Neural cell (in vitro differentiated cells): ENCODE measurements around the gene FBLIM1. TPM values are rescaled to one million over a fixed set of nuclear protein-coding genes. Genes with fewer than 3 reads are reported as not detected.
"Not testable (repeated sequence)": the region's sequence is repeated elsewhere in the genome, so short reads cannot be mapped to it uniquely, and the experiment has no call there.

Experiments used
- H2AFZ ChIP-seq: fragments of 200-600, 300-800 bp; sonication (generic), shearing (Covaris generic); 2 replicates; pipeline ENCODE4 v1.6.0; 2014; ENCODE audit warnings: low read depth, mild to moderate bottlenecking, antibody characterized with exemption, low read length, moderate library complexity
- H3F3A ChIP-seq: fragments of 200-600 bp; shearing (Covaris generic); 2 replicates; pipeline ENCODE4 v1.6.1; 2016; ENCODE audit warnings: mild to moderate bottlenecking, moderate library complexity, mixed read lengths, antibody characterized with exemption, low read length; ENCODE audit not compliant: insufficient read depth, poor library complexity, severe bottlenecking
- H3K27ac ChIP-seq: fragments of 200-600, 300-800 bp; sonication (generic), shearing (Covaris generic); 2 replicates; pipeline ENCODE4 v1.5.1; 2014; ENCODE audit warnings: mild to moderate bottlenecking, low read length, moderate library complexity
- H3K27me3 ChIP-seq: fragments of 300-800, 200-600 bp; sonication (generic), shearing (Covaris generic); 2 replicates; pipeline ENCODE4 v1.6.0; 2014; ENCODE audit warnings: mild to moderate bottlenecking, low read depth, low read length, moderate library complexity; ENCODE audit not compliant: insufficient read depth
- H3K36me3 ChIP-seq: fragments of 300-800, 200-600 bp; sonication (generic), shearing (Covaris generic); 2 replicates; pipeline ENCODE4 v1.5.1; 2014; ENCODE audit warnings: mild to moderate bottlenecking, antibody characterized with exemption, low read length, moderate library complexity; ENCODE audit not compliant: insufficient read depth
- H3K4me2 ChIP-seq: fragments of 300-800, 200-600 bp; sonication (generic), shearing (Covaris generic); 2 replicates; pipeline ENCODE4 v1.6.0; 2014; ENCODE audit warnings: mild to moderate bottlenecking, low read length
- H3K4me3 ChIP-seq: fragments of 300-800, 200-600 bp; sonication (generic), shearing (Covaris generic); 2 replicates; pipeline ENCODE4 v1.5.1; 2014; ENCODE audit warnings: mild to moderate bottlenecking, low read length, moderate library complexity
- H3K79me2 ChIP-seq: fragments of 200-600 bp; shearing (Covaris generic); replicated peaks from 2 replicates; pipeline ENCODE4 v1.6.0; 2014; ENCODE audit warnings: mild to moderate bottlenecking, low read length, moderate library complexity; ENCODE audit not compliant: insufficient read depth
- H3K9ac ChIP-seq: fragments of 300-800, 200-600 bp; sonication (generic), shearing (Covaris generic); 2 replicates; pipeline ENCODE4 v1.6.1; 2016; ENCODE audit warnings: mild to moderate bottlenecking, low read length, mixed read lengths
- H3K9me2 ChIP-seq: fragments of 200-600 bp; shearing (Covaris generic); 2 replicates; pipeline ENCODE4 v1.6.1; 2016; ENCODE audit warnings: mild to moderate bottlenecking, low read length, mixed read lengths; ENCODE audit not compliant: insufficient read depth
- H3K9me3 ChIP-seq: fragments of 200-600, 300-800 bp; sonication (generic), shearing (Covaris generic); 2 replicates; pipeline ENCODE4 v1.6.1; 2016; ENCODE audit warnings: mild to moderate bottlenecking, mixed run types, low read length, moderate library complexity, mixed read lengths
- H4K20me1 ChIP-seq: fragments of 200-600 bp; shearing (Covaris generic); 2 replicates; pipeline ENCODE4 v1.6.1; 2016; ENCODE audit warnings: mild to moderate bottlenecking, mixed run types; ENCODE audit not compliant: insufficient read depth
- CTCF ChIP-seq: fragments of 450-650 bp; IDR thresholded peaks from 2 replicates; pipeline ENCODE4 v1.5.1; 2014; ENCODE audit warnings: antibody characterized with exemption, mild to moderate bottlenecking, moderate library complexity; ENCODE audit not compliant: poor library complexity, severe bottlenecking
- EP300 ChIP-seq: fragments of 450-650 bp; conservative IDR thresholded peaks from 2 replicates; pipeline ENCODE4 v1.6.1; 2014; ENCODE audit warnings: antibody characterized with exemption, mild to moderate bottlenecking, moderate library complexity; ENCODE audit not compliant: poor library complexity, severe bottlenecking
- EZH2 ChIP-seq: fragments of 200-600, 300-800 bp; shearing (Covaris generic), sonication (generic); IDR thresholded peaks from 2 replicates; pipeline ENCODE4 v1.6.1; 2014; ENCODE audit warnings: antibody characterized with exemption, low read length, borderline replicate concordance, mild to moderate bottlenecking; ENCODE audit not compliant: insufficient read depth, poor library complexity, severe bottlenecking
- MXI1 ChIP-seq: fragments of 450-650 bp; conservative IDR thresholded peaks from 2 replicates; pipeline ENCODE4 v1.6.1; 2014; ENCODE audit warnings: antibody characterized with exemption, mild to moderate bottlenecking; ENCODE audit not compliant: poor library complexity, severe bottlenecking
- POLR2AphosphoS5 ChIP-seq: IDR thresholded peaks from 2 replicates; pipeline ENCODE4 v1.6.1; 2012
- RAD21 ChIP-seq: fragments of 450-650 bp; conservative IDR thresholded peaks from 2 replicates; pipeline ENCODE4 v1.6.1; 2014; ENCODE audit warnings: antibody characterized with exemption, mild to moderate bottlenecking, moderate library complexity
- REST ChIP-seq: IDR thresholded peaks from 2 replicates; pipeline ENCODE4 v1.6.1; 2012; ENCODE audit warnings: borderline replicate concordance
- SMC3 ChIP-seq: fragments of 450-650 bp; conservative IDR thresholded peaks from 2 replicates; pipeline ENCODE4 v1.6.1; 2014; ENCODE audit warnings: antibody characterized with exemption, mild to moderate bottlenecking, moderate library complexity; ENCODE audit not compliant: poor library complexity
- TAF1 ChIP-seq: IDR thresholded peaks from 2 replicates; pipeline ENCODE4 v1.6.1; 2012; ENCODE audit warnings: low read depth
- polyA plus RNA-seq: library from polyadenylated mRNA; depleted of rRNA; stranded (reverse); fragments of >200 nt; gene quantifications from 2 replicates; pipeline ENCODE4 v1.2.3, GENCODE V29; 2014

The FBLIM1 gene
- polyA plus RNA-seq, 1 donor from 2014 or later, result 24.9 TPM

- Histone ChIP-seq H3F3A (no peaks in the 10 kb centered on the region), H3K4me3 (no peak overlapping the region), H3K9ac (no peak overlapping the region), H3K27ac (no peak overlapping the region), H3K9me2 (no peaks in the 10 kb centered on the region), H4K20me1 (no peaks in the 10 kb centered on the region), H3K36me3 (no peaks in the 10 kb centered on the region), H2AFZ (no peak overlapping the region), H3K79me2 (no peaks in the 10 kb centered on the region), H3K27me3 (no peaks in the 10 kb centered on the region), H3K9me3 (no peaks in the 10 kb centered on the region), H3K4me2 (no peak overlapping the region)
- no peak for TF ChIP-seq EP300
- TF ChIP-seq POLR2AphosphoS5, result no peak
- TF ChIP-seq EZH2, result no peak
- no peak for TF ChIP-seq CTCF
- TF ChIP-seq TAF1, result no peak
Observed at GRCh38 chr1:15825800-15826199, 67.2 kb downstream of the FBLIM1 start.

- no peaks in the 10 kb centered on the region for H3F3A ChIP-seq
- H2AFZ ChIP-seq, result no peak overlapping the region
- no peaks in the 10 kb centered on the region for H3K9me2 ChIP-seq
- peaks cover under 1% of the 10 kb centered on the region for H3K79me2 ChIP-seq
- no peaks in the 10 kb centered on the region for H3K36me3 ChIP-seq
- H4K20me1 ChIP-seq, result no peaks in the 10 kb centered on the region
- TF ChIP-seq SMC3 (no peak), CTCF (no peak), MXI1 (no peak), RAD21 (no peak), TAF1 (no peak), POLR2AphosphoS5 (no peak), REST (no peak), EZH2 (no peak), EP300 (no peak)
- no peak overlapping the region for H3K4me3 ChIP-seq
- no peaks in the 10 kb centered on the region for H3K27me3 ChIP-seq
- H3K27ac ChIP-seq, result no peak overlapping the region
- no peaks in the 10 kb centered on the region for H3K9me3 ChIP-seq
- no peak overlapping the region for H3K9ac ChIP-seq
- H3K4me2 ChIP-seq, result no peak overlapping the region
Observed at GRCh38 chr1:15826810-15827507, 68.4 kb downstream of the FBLIM1 start.

GRCh38 chr1:15827567-15827966 lies 69.0 kb downstream of the FBLIM1 start:
- H3K36me3 ChIP-seq, H3K4me2 ChIP-seq, H3K9me3 ChIP-seq, H3K27me3 ChIP-seq, H3K9ac ChIP-seq, H3K9me2 ChIP-seq, H3F3A ChIP-seq, H3K4me3 ChIP-seq, H3K27ac ChIP-seq, H3K79me2 ChIP-seq, H2AFZ ChIP-seq, H4K20me1 ChIP-seq: not testable (repeated sequence)

GRCh38 chr1:15828931-15829330 lies 70.3 kb downstream of the FBLIM1 start:
- H2AFZ ChIP-seq, H3K4me3 ChIP-seq, H3F3A ChIP-seq, H3K27me3 ChIP-seq, H3K36me3 ChIP-seq, H3K4me2 ChIP-seq, H3K9ac ChIP-seq, H3K27ac ChIP-seq, H4K20me1 ChIP-seq, H3K9me3 ChIP-seq, H3K9me2 ChIP-seq: not testable (repeated sequence)
- H3K79me2 ChIP-seq, result peaks cover 20% of the 10 kb centered on the region
